ENCODE results near the gene LRP8.

The LRP8 gene

GRCh38 chr1:53309802-53310201 lies 18.1 kb downstream of the LRP8 start:
- no peak for TF ChIP-seq REST (IDR thresholded peaks at IDR 0.05; ENCODE audit: insufficient read depth in 1 of 2, low read depth in 2 of 2, low read length in 2 of 2)
- TF ChIP-seq TAF1 (IDR thresholded peaks at IDR 0.05; ENCODE audit: borderline replicate concordance, insufficient read depth, low read length): no peak
- TF ChIP-seq FOXP2 (optimal IDR thresholded peaks at IDR 0.05; ENCODE audit: borderline replicate concordance, extremely low read depth, extremely low read length, insufficient read depth): no peak
- TF ChIP-seq POLR2AphosphoS5 (IDR thresholded peaks at IDR 0.05; ENCODE audit: low read depth, low read length): no peak
- no peak for TF ChIP-seq SIN3A (IDR thresholded peaks at IDR 0.05; ENCODE audit: borderline replicate concordance, insufficient read depth, low read length)

- no peak for TF ChIP-seq REST (IDR thresholded peaks at IDR 0.05; ENCODE audit: insufficient read depth in 1 of 2, low read depth in 2 of 2, low read length in 2 of 2)
- TF ChIP-seq POLR2AphosphoS5 (IDR thresholded peaks at IDR 0.05; ENCODE audit: low read depth, low read length): no peak
- TF ChIP-seq SIN3A (IDR thresholded peaks at IDR 0.05; ENCODE audit: borderline replicate concordance, insufficient read depth, low read length): no peak
- no peak for TF ChIP-seq TAF1 (IDR thresholded peaks at IDR 0.05; ENCODE audit: borderline replicate concordance, insufficient read depth, low read length)
- no peak for TF ChIP-seq FOXP2 (optimal IDR thresholded peaks at IDR 0.05; ENCODE audit: borderline replicate concordance, extremely low read depth, extremely low read length, insufficient read depth)
Measured at GRCh38 chr1:53308506-53308905, 19.4 kb downstream of the LRP8 start.

- no peak for TF ChIP-seq POLR2AphosphoS5 (IDR thresholded peaks at IDR 0.05; ENCODE audit: low read depth, low read length)
- no peak for TF ChIP-seq SIN3A (IDR thresholded peaks at IDR 0.05; ENCODE audit: borderline replicate concordance, insufficient read depth, low read length)
Measured at GRCh38 chr1:53307037-53307436, 20.8 kb downstream of the LRP8 start.

GRCh38 chr1:53306168-53306567 lies 21.7 kb downstream of the LRP8 start:
- TF ChIP-seq SIN3A (IDR thresholded peaks at IDR 0.05; ENCODE audit: borderline replicate concordance, insufficient read depth, low read length) (no peak), TAF1 (IDR thresholded peaks at IDR 0.05; ENCODE audit: borderline replicate concordance, insufficient read depth, low read length) (no peak), REST (IDR thresholded peaks at IDR 0.05; ENCODE audit: insufficient read depth in 1 of 2, low read depth in 2 of 2, low read length in 2 of 2) (no peak), FOXP2 (optimal IDR thresholded peaks at IDR 0.05; ENCODE audit: borderline replicate concordance, extremely low read depth, extremely low read length, insufficient read depth) (no peak), POLR2AphosphoS5 (IDR thresholded peaks at IDR 0.05; ENCODE audit: low read depth, low read length) (no peak)

- TF ChIP-seq POLR2AphosphoS5 (IDR thresholded peaks at IDR 0.05; ENCODE audit: low read depth, low read length) (no peak), REST (IDR thresholded peaks at IDR 0.05; ENCODE audit: insufficient read depth in 1 of 2, low read depth in 2 of 2, low read length in 2 of 2) (no peak), SIN3A (IDR thresholded peaks at IDR 0.05; ENCODE audit: borderline replicate concordance, insufficient read depth, low read length) (no peak), FOXP2 (optimal IDR thresholded peaks at IDR 0.05; ENCODE audit: borderline replicate concordance, extremely low read depth, extremely low read length, insufficient read depth) (no peak), TAF1 (IDR thresholded peaks at IDR 0.05; ENCODE audit: borderline replicate concordance, insufficient read depth, low read length) (no peak)
Measured at GRCh38 chr1:53305650-53306049, 22.2 kb downstream of the LRP8 start.
